NT2/D1 (cell line): ENCODE measurements around the gene COBL.

Experiments used
- SUZ12 ChIP-seq: IDR thresholded peaks from 2 replicates; pipeline ENCODE4 v1.6.1; 2011; ENCODE audit not compliant: insufficient read length, insufficient read depth; ENCODE audit errors: extremely low read depth
- YY1 ChIP-seq: IDR thresholded peaks from 2 replicates; pipeline ENCODE4 v1.6.1; 2011; ENCODE audit not compliant: insufficient read length, insufficient read depth
- ZNF274 ChIP-seq: IDR thresholded peaks from 2 replicates; pipeline ENCODE4 v1.6.1; 2011; ENCODE audit warnings: mild to moderate bottlenecking, low read depth, low read length

DNA sequence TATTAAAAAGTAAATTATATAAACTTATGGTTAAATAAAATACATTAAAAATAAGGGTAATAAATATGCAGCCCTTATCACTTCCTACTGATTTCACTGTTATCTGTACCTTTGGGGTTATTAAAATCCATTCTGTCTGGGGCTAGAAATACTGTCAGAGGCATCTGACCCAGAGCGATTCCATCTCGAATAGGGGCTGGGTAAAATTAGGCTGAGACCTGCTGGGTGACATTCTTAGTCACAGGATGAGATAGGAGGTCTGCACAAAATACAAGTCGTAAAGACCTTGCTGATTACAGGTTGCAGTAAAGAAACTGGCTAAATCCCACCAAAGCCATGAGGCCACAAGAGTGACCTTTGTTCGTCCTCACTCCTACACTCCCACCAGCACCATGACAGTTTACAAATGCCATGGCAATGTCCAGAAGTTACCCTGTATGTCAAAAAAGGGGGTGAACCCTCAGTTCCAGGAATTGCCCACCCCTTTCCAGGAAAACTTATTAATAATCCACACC, 77.6 kb downstream of the COBL start:
- no peak for TF ChIP-seq YY1
- no peak for TF ChIP-seq SUZ12
- no peak for TF ChIP-seq ZNF274
